ENCODE data around the gene NLK.

GRCh38 chr17:28242791-28243190, 200.3 kb downstream of the NLK start:
- TF ChIP-seq CTCF (IDR thresholded peaks at IDR 0.05) (no peak), POLR2A (IDR thresholded peaks at IDR 0.05) (no peak), POLR2AphosphoS5 (IDR thresholded peaks at IDR 0.05) (no peak), EP300 (IDR thresholded peaks at IDR 0.05) (no peak)

Data from sigmoid colon (tissue), 4 donors.